ACC112 (cell line): ENCODE measurements around the gene MAD2L2.

Source experiments
- H2AFZ ChIP-seq: fragments of 200-600 bp; sonication (generic); one replicate; pipeline ENCODE4 v1.6.0; 2017; ENCODE audit warnings: antibody characterized with exemption, low read length; ENCODE audit not compliant: unreplicated experiment
- H3K27ac ChIP-seq: fragments of 200-600 bp; sonication (generic); 2 replicates; pipeline ENCODE4 v1.5.1; 2014; ENCODE audit warnings: low read depth, mild to moderate bottlenecking, antibody characterized with exemption, low read length, moderate library complexity
- H3K27me3 ChIP-seq: fragments of 200-600 bp; sonication (generic); 2 replicates; pipeline ENCODE4 v1.6.1; 2014; ENCODE audit warnings: mild to moderate bottlenecking, antibody characterized with exemption, low read length, moderate library complexity, mixed read lengths; ENCODE audit not compliant: insufficient read depth
- H3K36me3 ChIP-seq: fragments of 200-600 bp; sonication (generic); 2 replicates; pipeline ENCODE4 v1.6.1; 2016; ENCODE audit warnings: mild to moderate bottlenecking, antibody characterized with exemption, low read length, moderate library complexity, mixed read lengths; ENCODE audit not compliant: insufficient read depth
- H3K4me1 ChIP-seq: fragments of 200-600 bp; sonication (generic); one replicate; pipeline ENCODE4 v1.6.1; 2016; ENCODE audit warnings: low read length, mixed read lengths; ENCODE audit not compliant: insufficient read depth, unreplicated experiment, control insufficient read depth
- H3K4me3 ChIP-seq: fragments of 200-600 bp; sonication (generic); 2 replicates; pipeline ENCODE4 v1.5.1; 2014; ENCODE audit warnings: mild to moderate bottlenecking, low read depth, low read length
- H3K79me2 ChIP-seq: fragments of 200-600 bp; sonication (generic); one replicate; pipeline ENCODE4 v1.6.0; 2016; ENCODE audit warnings: low read length; ENCODE audit not compliant: control insufficient read depth, unreplicated experiment, insufficient read depth

The MAD2L2 gene

GRCh38 chr1:11681071-11681771 lies at the start of gene MAD2L2:
Gene MAD2L2 (minus strand): TSS chr1:11681148. CDS start chr1:11680601, 547 bp downstream.
- peak within 1 kb of the TSS; percentile 80 for H2AFZ ChIP-seq
- H3K36me3 ChIP-seq, result no peaks in the 10 kb centered on the region
- H3K4me3 ChIP-seq, result peak within 1 kb of the TSS; percentile 98
- H3K27ac ChIP-seq, result peak within 1 kb of the TSS; percentile 55
- H3K79me2 ChIP-seq, result no peaks in the 10 kb centered on the region
- H3K4me1 ChIP-seq, result peaks cover 9% of the 10 kb centered on the region
- H3K27me3 ChIP-seq, result no peaks in the 10 kb centered on the region

- no peaks in the 10 kb centered on the region for H3K79me2 ChIP-seq
- H3K36me3 ChIP-seq, result no peaks in the 10 kb centered on the region
- peak overlapping the region; percentile 66 for H3K27ac ChIP-seq
- H3K4me1 ChIP-seq, result peaks cover 22% of the 10 kb centered on the region
- H3K4me3 ChIP-seq, result no peak overlapping the region
- no peaks in the 10 kb centered on the region for H3K27me3 ChIP-seq
- H2AFZ ChIP-seq, result peak overlapping the region; percentile 37
Measured at GRCh38 chr1:11730429-11730891, 49.5 kb upstream of the MAD2L2 start.

GRCh38 chr1:11729498-11730428 lies 48.8 kb upstream of the MAD2L2 start:
- no peaks in the 10 kb centered on the region for H3K36me3 ChIP-seq
- H2AFZ ChIP-seq, result no peak overlapping the region
- no peaks in the 10 kb centered on the region for H3K27me3 ChIP-seq
- H3K4me1 ChIP-seq, result peaks cover 20% of the 10 kb centered on the region
- H3K27ac ChIP-seq, result no peak overlapping the region
- no peak overlapping the region for H3K4me3 ChIP-seq
- H3K79me2 ChIP-seq, result no peaks in the 10 kb centered on the region

GRCh38 chr1:11729155-11729497 lies 48.2 kb upstream of the MAD2L2 start:
- H3K4me1 ChIP-seq, result peaks cover 20% of the 10 kb centered on the region
- H3K27me3 ChIP-seq, result no peaks in the 10 kb centered on the region
- no peaks in the 10 kb centered on the region for H3K79me2 ChIP-seq
- no peak overlapping the region for H3K4me3 ChIP-seq
- H3K36me3 ChIP-seq, result no peaks in the 10 kb centered on the region
- H3K27ac ChIP-seq, result no peak overlapping the region
- H2AFZ ChIP-seq, result no peak overlapping the region

- no peaks in the 10 kb centered on the region for H3K27me3 ChIP-seq
- H2AFZ ChIP-seq, result no peak overlapping the region
- no peaks in the 10 kb centered on the region for H3K79me2 ChIP-seq
- peaks cover 20% of the 10 kb centered on the region for H3K4me1 ChIP-seq
- H3K27ac ChIP-seq, result no peak overlapping the region
- H3K36me3 ChIP-seq, result no peaks in the 10 kb centered on the region
- H3K4me3 ChIP-seq, result no peak overlapping the region
Measured at GRCh38 chr1:11728126-11728806, 47.3 kb upstream of the MAD2L2 start.

- H3K4me1 ChIP-seq, result peaks cover 13% of the 10 kb centered on the region
- H3K36me3 ChIP-seq, result no peaks in the 10 kb centered on the region
- no peaks in the 10 kb centered on the region for H3K79me2 ChIP-seq
- no peaks in the 10 kb centered on the region for H3K27me3 ChIP-seq
- no peak overlapping the region for H3K27ac ChIP-seq
- H3K4me3 ChIP-seq, result no peak overlapping the region
- H2AFZ ChIP-seq, result no peak overlapping the region
Measured at GRCh38 chr1:11727119-11727518, 46.2 kb upstream of the MAD2L2 start.

GRCh38 chr1:11725616-11726015 lies 44.7 kb upstream of the MAD2L2 start:
- H2AFZ ChIP-seq, result no peak overlapping the region
- no peaks in the 10 kb centered on the region for H3K36me3 ChIP-seq
- H3K27me3 ChIP-seq, result no peaks in the 10 kb centered on the region
- H3K27ac ChIP-seq, result no peak overlapping the region
- no peak overlapping the region for H3K4me3 ChIP-seq
- no peaks in the 10 kb centered on the region for H3K79me2 ChIP-seq
- peaks cover 8% of the 10 kb centered on the region for H3K4me1 ChIP-seq

GRCh38 chr1:11722538-11722937 lies 41.6 kb upstream of the MAD2L2 start:
- Histone ChIP-seq H3K4me3 (no peak overlapping the region), H3K27ac (no peak overlapping the region), H3K79me2 (no peaks in the 10 kb centered on the region), H3K36me3 (no peaks in the 10 kb centered on the region), H2AFZ (no peak overlapping the region), H3K4me1 (peaks cover 5% of the 10 kb centered on the region), H3K27me3 (no peaks in the 10 kb centered on the region; the same call in 1 of the 2 replicates)

GRCh38 chr1:11721311-11721710 lies 40.4 kb upstream of the MAD2L2 start:
- peaks cover 5% of the 10 kb centered on the region for H3K4me1 ChIP-seq
- peaks cover under 1% of the 10 kb centered on the region; the same call in 1 of the 2 replicates for H3K27me3 ChIP-seq
- H3K36me3 ChIP-seq, result no peaks in the 10 kb centered on the region
- H3K27ac ChIP-seq, result no peak overlapping the region
- no peak overlapping the region for H2AFZ ChIP-seq
- no peaks in the 10 kb centered on the region for H3K79me2 ChIP-seq
- no peak overlapping the region for H3K4me3 ChIP-seq

GRCh38 chr1:11720525-11720924 lies 39.6 kb upstream of the MAD2L2 start:
- H3K4me1 ChIP-seq, result peaks cover 5% of the 10 kb centered on the region
- peaks cover 4% of the 10 kb centered on the region; the same call in 1 of the 2 replicates for H3K27me3 ChIP-seq
- no peak overlapping the region for H3K27ac ChIP-seq
- no peaks in the 10 kb centered on the region for H3K79me2 ChIP-seq
- H2AFZ ChIP-seq, result no peak overlapping the region
- no peak overlapping the region for H3K4me3 ChIP-seq
- H3K36me3 ChIP-seq, result no peaks in the 10 kb centered on the region
